Measurements from ENCODE around the gene PRKCH.
A peak's percentile ranks its signal among the peaks of the same experiment; 100 is the strongest.
"Not testable (repeated sequence)": the region's sequence is repeated elsewhere in the genome, so short reads cannot be mapped to it uniquely, and the experiment has no call there.

Gene PRKCH

GRCh38 chr14:61518403-61518802 lies 197.0 kb downstream of the PRKCH start:
- DNase-seq, result no peak

GRCh38 chr14:61519106-61519505 lies 197.7 kb downstream of the PRKCH start:
- DNase-seq, result no peak

- no peak for DNase-seq
Observed at GRCh38 chr14:61519735-61520134, 198.4 kb downstream of the PRKCH start.

GRCh38 chr14:61520576-61520975 lies 199.2 kb downstream of the PRKCH start:
- no peak for DNase-seq

GRCh38 chr14:61521773-61522172 lies 200.4 kb downstream of the PRKCH start:
- DNase-seq, result no peak

- DNase-seq, result no peak
Observed at GRCh38 chr14:61523751-61524150, 202.4 kb downstream of the PRKCH start.

- peak; percentile 70 for DNase-seq
Observed at GRCh38 chr14:61524211-61524806, 202.9 kb downstream of the PRKCH start.

GRCh38 chr14:61524936-61525292 lies 203.5 kb downstream of the PRKCH start:
- DNase-seq, result no peak

GRCh38 chr14:61525293-61526011 lies 204.1 kb downstream of the PRKCH start:
- DNase-seq, result no peak

- DNase-seq, result no peak
Observed at GRCh38 chr14:61526405-61527312, 205.3 kb downstream of the PRKCH start.

- DNase-seq, result no peak
Observed at GRCh38 chr14:61527325-61528100, 206.1 kb downstream of the PRKCH start.

GRCh38 chr14:61528591-61529021 lies 207.2 kb downstream of the PRKCH start:
- no peak for DNase-seq

- DNase-seq, result not testable (repeated sequence)
Observed at GRCh38 chr14:61529360-61529759, 208.0 kb downstream of the PRKCH start.

GRCh38 chr14:61530296-61530695 lies 208.9 kb downstream of the PRKCH start:
- DNase-seq, result no peak

GRCh38 chr14:61530896-61531295 lies 209.5 kb downstream of the PRKCH start:
- DNase-seq, result no peak

- DNase-seq, result no peak
Observed at GRCh38 chr14:61531465-61532122, 210.2 kb downstream of the PRKCH start.

- DNase-seq, result no peak
Observed at GRCh38 chr14:61532123-61532505, 210.7 kb downstream of the PRKCH start.

GRCh38 chr14:61532763-61533162 lies 211.4 kb downstream of the PRKCH start:
- DNase-seq, result no peak

GRCh38 chr14:61533513-61534255 lies 212.3 kb downstream of the PRKCH start:
- DNase-seq, result no peak

- DNase-seq, result no peak
Observed at GRCh38 chr14:61535032-61535431, 213.7 kb downstream of the PRKCH start.

GRCh38 chr14:61535458-61535857 lies 214.1 kb downstream of the PRKCH start:
- DNase-seq, result no peak
